Activated naive CD4-positive, alpha-beta T cell (primary cell): ENCODE measurements around the gene SLCO1B1.

Source experiments
- DNase-seq, 4 experiments: peaks; one replicate each; lab custom pipeline; 2025; lab: John Stamatoyannopoulos, UW

The SLCO1B1 gene

GRCh38 chr12:21220266-21220665 lies 89.3 kb downstream of the SLCO1B1 start:
- no peak for DNase-seq

DNA sequence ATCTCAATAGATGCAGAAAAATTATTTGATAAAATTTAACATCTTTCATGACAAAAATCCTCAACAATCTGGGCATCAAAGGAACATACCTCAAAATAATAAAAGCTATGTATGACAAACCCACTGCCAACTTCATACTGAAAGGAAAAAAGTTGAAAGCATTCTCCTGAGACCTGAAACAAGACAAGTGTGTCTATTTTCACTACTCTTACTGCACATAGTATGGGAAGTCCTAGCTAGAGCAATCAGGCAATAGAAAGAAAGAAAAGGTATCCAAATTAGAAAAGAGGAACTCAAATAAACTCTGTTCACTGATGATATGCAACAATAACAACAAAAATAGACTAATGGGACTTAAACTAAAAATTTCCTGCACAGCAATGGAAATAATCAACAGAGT lies 90.1 kb downstream of the SLCO1B1 start:
- DNase-seq: no peak

DNA sequence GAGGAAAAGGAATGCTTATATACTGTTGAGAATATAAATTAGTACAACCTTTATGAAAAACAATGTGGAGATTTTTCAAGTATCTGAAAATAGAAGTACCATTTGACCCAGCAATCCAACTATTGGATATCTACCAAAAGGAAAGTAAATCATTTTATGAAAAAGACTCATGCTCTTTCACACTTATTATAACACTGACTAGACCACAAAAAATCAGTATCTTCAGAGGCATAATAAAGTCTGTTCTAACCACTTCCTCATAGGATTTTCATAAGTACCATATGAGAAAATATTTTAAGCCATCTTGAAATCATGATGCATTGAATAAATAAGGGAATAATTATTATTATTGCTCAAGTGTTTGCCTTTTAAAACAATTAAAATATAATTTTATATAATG lies 90.8 kb downstream of the SLCO1B1 start:
- DNase-seq: no peak

DNA sequence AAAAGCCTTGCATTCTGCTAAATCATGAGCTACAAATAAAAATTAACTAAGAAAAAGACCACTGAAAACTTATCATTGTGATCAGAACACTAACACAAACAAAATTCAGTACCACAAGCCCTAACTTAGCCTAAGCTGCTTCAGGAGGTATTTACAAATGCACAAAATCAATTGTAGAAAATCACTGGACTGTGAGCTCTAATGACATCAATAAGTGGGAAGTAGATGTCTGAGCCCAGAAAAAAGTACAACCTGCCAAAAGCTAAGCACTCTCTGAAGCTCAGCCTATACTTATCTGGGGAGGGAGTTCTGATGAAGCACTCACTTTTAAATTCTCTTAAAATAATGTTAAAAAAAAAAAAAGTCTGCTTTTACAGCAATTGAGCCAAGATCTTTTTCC lies 92.9 kb downstream of the SLCO1B1 start:
- no peak for DNase-seq

DNA sequence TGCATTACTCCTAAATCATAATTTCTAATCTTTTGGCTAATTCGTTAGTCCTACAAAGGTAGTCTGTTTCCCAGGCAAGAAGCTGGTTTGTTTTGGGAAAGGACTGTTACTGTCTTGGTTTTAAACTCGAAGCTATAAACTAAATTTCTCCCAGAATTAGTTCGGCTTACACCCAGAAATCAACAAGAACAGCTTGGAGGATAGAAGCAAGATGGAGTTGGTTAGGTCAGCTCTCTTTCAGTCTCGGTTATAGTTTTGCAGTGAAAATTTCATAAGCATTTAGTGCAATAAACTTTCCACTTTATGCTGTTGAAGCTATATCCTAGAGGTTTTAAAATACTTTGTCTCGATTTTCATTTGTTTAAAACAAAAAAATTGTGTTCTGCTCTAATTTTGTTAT lies 103.4 kb downstream of the SLCO1B1 start:
- no peak for DNase-seq

GRCh38 chr12:21239866-21240265 lies 108.9 kb downstream of the SLCO1B1 start:
- no peak for DNase-seq

DNA sequence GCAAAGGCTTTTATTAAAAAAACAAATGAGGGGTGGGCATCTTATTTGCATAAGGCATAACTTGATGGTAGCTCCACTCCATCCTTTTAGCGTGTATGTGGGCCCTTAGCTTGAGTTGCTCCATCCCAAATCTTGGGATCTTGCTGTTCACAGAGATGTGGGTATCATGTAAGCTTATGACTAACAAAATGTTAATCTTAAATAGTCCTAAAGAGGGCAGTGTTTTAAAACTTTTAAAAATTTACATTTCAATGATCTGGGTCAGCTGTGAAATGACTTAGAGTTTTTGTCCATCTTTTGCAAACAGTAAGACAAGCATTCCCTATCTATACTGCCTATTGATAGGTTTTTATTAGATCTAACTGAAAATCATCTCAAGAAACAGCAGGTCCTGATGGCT lies 117.7 kb downstream of the SLCO1B1 start:
- no peak for DNase-seq

- DNase-seq: no peak
These were observed 121.1 kb downstream of the SLCO1B1 start for GRCh38 chr12:21252070-21252469.

GRCh38 chr12:21257172-21257571 lies 126.2 kb downstream of the SLCO1B1 start:
- DNase-seq: no peak

GRCh38 chr12:21264232-21264631 lies 133.2 kb downstream of the SLCO1B1 start:
- DNase-seq: no peak

DNA sequence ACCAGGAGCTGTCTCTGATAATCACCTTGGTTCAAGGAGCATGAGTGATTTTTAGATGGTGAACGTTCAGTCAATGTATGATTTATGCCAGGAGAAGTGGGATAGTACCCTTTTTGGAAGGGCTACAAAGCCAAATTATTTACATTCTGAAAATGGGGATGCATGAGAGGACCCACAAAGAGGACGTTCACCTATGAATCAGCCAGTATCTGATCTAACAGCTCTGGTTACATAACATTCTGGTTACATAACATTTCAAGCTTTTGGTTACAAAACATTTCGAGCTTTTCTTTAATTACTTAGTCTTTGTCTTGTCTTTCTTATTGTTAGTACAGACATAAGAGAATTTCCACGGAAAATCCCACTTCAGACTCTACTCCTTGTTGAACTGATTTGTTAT lies 134.9 kb downstream of the SLCO1B1 start:
- DNase-seq: no peak

DNA sequence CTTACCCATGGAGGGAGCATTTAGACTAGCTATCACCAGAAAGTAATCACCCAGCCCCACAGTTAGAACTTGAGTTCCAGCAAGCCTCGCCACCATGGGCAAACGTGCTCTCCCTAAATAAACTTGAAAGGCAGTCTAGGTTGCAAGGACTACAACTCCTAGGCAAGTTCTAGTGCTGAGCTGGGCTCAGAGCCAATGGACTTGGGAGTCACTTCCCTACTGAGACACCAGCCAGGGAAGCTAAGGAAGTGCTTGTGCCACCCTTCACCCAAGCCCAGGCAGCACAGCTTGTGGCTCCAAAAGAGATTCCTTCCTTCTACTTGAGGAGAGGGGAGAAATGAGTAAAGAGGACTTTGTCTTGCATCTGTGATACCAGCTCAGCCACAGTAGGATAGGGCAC lies 145.8 kb downstream of the SLCO1B1 start:
- no peak for DNase-seq
